Thyroid gland (tissue), 4 donors: Measurements from ENCODE around the gene NR6A1. TPM values are rescaled to one million over a fixed set of nuclear protein-coding genes. Genes with fewer than 3 reads are reported as not detected.

Source experiments
- DNase-seq, 2 donors: peaks; one replicate each; pipeline ENCODE4 v3.0.0-alpha.2; 2019
- H3K27ac ChIP-seq, 3 donors: fragments of 200-600 bp; sonication (generic); 1 replicate in 2 of 3; 2 replicates in 1 of 3; pipeline ENCODE4 v1.5.1; 2016 to 2019; ENCODE audit warnings: mild to moderate bottlenecking in 1 of 3, moderate library complexity in 1 of 3
- H3K27me3 ChIP-seq: fragments of 200-600 bp; sonication (generic); one replicate; pipeline ENCODE4 v1.5.1; 2019
- H3K36me3 ChIP-seq, 2 donors: fragments of 200-600 bp; sonication (generic); one replicate each; pipeline ENCODE4 v1.5.1; 2016 to 2019
- H3K4me1 ChIP-seq, 2 donors: fragments of 200-600 bp; sonication (generic); one replicate each; pipeline ENCODE4 v1.5.1; 2017 to 2019
- H3K4me3 ChIP-seq, 3 donors: fragments of 200-600 bp; sonication (generic); replicated peaks in 1 of 3; 1 replicate in 2 of 3; 2 replicates in 1 of 3; pipeline ENCODE4 v1.5.1; 2016; ENCODE audit warnings: mild to moderate bottlenecking in 1 of 3
- H3K9me3 ChIP-seq: fragments of 200-600 bp; sonication (generic); one replicate; pipeline ENCODE4 v1.5.1; 2017
- POLR2A ChIP-seq, 2 donors: fragments of 450-650 bp; IDR thresholded peaks; one replicate each; pipeline ENCODE4 v1.6.1; 2017; ENCODE audit warnings: antibody characterized with exemption in 2 of 2, mild to moderate bottlenecking in 2 of 2, moderate library complexity in 1 of 2
- WGBS, 2 donors: methylation state at CpG; one replicate each; pipeline ENCODE4 v1.1.5; 2017; 5-methylcytosine and 5-hydroxymethylcytosine counted together
- intact Hi-C: fragments of 100-400 bp; cut with DNase I; formaldehyde crosslinking; loops from one replicate; pipeline ENCODE4 v1.15.1; 2023
- total RNA-seq, 4 donors: library from RNA; depleted of rRNA; stranded (reverse); fragments of >200 nt; gene quantifications; one replicate each; pipeline ENCODE4 v1.2.3, GENCODE V29; 2016
- TF ChIP-seq, protein P1 (sequence below), 6 experiments: fragments of 200-600 bp in 3 of 6; fragments of 450-650 bp in 3 of 6; sonication (generic) in 3 of 6; IDR thresholded peaks; one replicate each; pipeline ENCODE4 v1.5.1; 2016 to 2019; ENCODE audit warnings: antibody characterized with exemption in 6 of 6, mild to moderate bottlenecking in 2 of 6, inconsistent platforms in 1 of 6, moderate library complexity in 1 of 6

Gene NR6A1
- total RNA-seq, 4 donors from 2014 or later, result 15.3 to 25.0 (median 19.3) TPM

DNA sequence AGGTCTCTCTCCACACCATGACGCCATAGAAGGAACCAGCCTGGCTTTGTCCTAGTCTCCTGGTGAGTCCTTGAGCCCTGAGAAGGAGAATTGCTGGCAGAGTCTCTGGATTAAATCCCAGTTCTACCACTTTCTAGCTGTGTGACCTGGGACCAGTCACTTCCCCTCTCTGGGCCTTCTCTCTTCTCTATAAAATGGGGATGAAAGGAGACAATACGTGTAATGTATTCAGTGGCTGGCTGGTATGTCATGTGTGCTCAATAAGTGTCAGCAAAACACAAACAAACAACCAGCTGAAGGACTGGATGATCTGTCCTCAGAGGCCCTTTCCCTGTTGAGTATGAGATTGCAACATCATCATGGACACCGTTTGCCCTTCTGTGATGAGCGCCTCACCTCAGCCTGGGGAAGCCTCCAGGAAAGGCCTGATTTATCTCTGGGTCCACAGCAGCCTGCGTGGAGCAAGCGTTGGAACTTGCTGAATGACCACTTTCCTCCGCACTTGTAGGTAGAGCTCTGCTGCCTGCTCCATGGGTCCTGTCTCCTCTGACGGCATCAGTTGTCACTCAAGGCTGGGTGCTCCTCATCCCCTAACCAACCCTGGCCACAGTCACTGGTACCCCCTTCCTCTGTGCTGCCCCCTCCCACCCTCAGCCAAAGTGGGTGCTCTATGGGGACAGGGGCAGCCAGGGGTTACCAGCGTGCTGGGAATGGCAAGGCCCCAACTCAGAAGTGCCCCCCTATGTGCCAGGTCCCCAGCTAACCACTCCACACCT lies 260.3 kb downstream of the NR6A1 start:
- no peak overlapping the region for H3K27ac ChIP-seq
- no peaks in the 10 kb centered on the region for H3K4me1 ChIP-seq
- no peak overlapping the region for H3K4me3 ChIP-seq
- 75 to 78% methylated on average over 8 to 9 of the region's 9 CpGs for WGBS, 2 donors
- no peak for TF ChIP-seq POLR2A (IDR thresholded peaks at IDR 0.05)
- TF ChIP-seq, protein P1, sequence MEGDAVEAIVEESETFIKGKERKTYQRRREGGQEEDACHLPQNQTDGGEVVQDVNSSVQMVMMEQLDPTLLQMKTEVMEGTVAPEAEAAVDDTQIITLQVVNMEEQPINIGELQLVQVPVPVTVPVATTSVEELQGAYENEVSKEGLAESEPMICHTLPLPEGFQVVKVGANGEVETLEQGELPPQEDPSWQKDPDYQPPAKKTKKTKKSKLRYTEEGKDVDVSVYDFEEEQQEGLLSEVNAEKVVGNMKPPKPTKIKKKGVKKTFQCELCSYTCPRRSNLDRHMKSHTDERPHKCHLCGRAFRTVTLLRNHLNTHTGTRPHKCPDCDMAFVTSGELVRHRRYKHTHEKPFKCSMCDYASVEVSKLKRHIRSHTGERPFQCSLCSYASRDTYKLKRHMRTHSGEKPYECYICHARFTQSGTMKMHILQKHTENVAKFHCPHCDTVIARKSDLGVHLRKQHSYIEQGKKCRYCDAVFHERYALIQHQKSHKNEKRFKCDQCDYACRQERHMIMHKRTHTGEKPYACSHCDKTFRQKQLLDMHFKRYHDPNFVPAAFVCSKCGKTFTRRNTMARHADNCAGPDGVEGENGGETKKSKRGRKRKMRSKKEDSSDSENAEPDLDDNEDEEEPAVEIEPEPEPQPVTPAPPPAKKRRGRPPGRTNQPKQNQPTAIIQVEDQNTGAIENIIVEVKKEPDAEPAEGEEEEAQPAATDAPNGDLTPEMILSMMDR (IDR thresholded peaks at IDR 0.05), result no peak
- intact Hi-C loops, result no loop called here
- H3K27me3 ChIP-seq, result no peaks in the 10 kb centered on the region
- DNase-seq, result no peak
- no peaks in the 10 kb centered on the region for H3K9me3 ChIP-seq
- no peaks in the 10 kb centered on the region for H3K36me3 ChIP-seq

DNA sequence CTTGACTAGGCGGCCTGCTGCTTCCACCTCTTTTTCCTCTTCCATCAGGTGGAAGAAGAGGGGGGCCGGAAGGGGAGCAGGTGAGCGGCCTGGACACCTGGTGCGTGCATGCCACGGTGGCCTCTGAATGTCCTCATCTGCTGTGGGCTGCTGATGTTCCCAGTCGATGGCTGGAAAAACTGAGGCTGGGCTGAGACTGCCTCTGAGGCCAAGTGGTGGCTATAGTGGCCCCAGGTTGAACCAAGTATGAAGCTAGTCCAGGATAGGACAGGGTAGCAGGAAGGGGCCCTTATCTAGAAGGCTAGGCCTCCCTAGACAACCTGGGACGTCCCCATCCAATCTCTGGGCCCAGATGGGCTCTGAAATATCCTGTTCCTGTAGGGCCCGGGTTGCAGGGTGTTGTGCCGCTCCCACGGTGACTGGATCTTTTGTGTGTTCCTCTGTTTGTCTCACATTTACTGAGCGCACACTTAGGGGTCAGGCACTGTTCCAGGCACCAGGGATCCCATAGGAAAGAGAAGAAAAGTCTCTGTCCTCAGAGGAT lies 263.2 kb downstream of the NR6A1 start:
- peaks cover 20% of the 10 kb centered on the region for H3K27me3 ChIP-seq
- WGBS, 2 donors, result 91 to 93% methylated on average over 6 to 10 of the region's 11 CpGs

DNA sequence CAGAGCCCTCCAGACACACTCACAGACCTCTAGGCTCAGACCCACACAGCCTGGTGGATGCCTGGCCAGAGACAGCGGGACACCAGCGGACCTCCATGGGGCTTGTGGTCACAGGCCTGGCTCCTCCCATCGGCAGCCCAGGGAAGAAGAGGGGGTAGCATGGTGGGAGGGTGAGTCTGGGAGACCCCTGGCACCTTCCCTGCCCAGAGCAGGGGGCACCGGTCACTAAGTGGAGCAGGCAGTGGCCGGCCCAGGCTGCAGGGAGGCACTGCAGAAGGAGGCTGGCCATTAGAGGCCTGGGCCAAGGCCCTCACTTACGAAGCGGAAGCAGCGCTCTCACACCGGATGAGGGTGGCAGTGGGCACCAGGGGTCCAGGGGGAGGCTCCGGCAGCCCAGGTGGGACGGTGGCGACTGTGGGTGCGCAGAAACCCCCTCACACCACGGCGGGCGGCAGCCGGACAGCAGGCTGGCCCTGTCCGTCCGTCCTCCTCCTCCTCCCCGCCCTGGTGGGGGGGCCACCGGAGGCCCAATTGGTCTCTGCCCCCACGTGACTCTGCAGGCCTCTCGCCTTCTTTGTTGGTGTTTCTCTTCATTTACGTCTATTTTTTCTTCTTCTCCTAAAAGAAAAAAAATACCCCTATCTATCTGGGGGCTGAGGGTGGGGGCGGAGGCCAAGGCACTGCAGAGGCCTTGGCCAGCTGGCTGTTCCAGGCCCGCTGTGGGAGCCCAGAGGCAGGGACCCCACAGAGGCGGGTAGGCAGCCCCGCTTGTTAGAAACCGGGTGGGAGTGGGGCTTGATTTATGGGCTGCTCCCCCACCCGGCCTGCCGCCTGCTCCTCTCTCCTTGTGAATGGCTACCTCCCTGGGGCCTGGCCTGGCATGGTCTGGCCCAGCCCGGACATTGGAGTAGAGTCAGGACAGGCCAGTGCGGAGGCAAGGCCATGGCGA lies 263.9 kb downstream of the NR6A1 start, which contains the start of gene NR5A1:
TSS of gene NR5A1 (minus strand) at position 469 of the 949 bp plus-strand sequence. CDS start 4,004 bp downstream, outside the sequence.
- intact Hi-C loops, result no loop called here
- peaks cover 26% of the 10 kb centered on the region for H3K27me3 ChIP-seq

More for the DNA sequence above, 263.2 kb downstream of the NR6A1 start:
- Histone ChIP-seq H3K4me3 (no peak overlapping the region), H3K36me3 (no peaks in the 10 kb centered on the region), H3K4me1 (peaks cover 5 to 18% of the 10 kb centered on the region in 2 donors), H3K9me3 (no peaks in the 10 kb centered on the region), H3K27ac (no peak overlapping the region)
- TF ChIP-seq, protein P1 (IDR thresholded peaks at IDR 0.05), result no peak
- no peak for TF ChIP-seq POLR2A (IDR thresholded peaks at IDR 0.05)
- DNase-seq, result no peak
- intact Hi-C loops, result no loop called here

DNA sequence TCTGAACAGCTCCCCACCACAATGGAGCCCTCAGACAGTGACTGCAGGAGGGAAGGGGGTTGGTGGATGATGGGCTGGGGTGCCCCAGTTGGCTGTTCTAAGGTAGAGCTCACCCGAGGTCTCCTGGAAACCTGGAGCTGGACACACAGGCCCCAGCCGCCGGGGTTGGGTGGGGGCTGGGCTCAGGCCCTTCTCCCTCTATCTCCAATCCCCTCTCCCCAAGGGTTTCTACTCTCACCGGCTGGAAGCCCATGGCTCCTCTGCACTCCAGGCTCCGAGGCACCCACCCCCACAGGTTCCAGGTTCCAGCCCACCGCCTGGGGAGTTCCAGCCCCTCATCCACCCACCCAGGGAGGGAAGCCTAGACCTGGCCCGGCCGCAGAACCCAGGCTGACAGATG lies 264.7 kb downstream of the NR6A1 start:
- H3K4me1 ChIP-seq, result peaks cover 5 to 21% of the 10 kb centered on the region in 2 donors
- WGBS, 2 donors, result 81 to 88% methylated on average over 3 to 7 of the region's 8 CpGs
- no peaks in the 10 kb centered on the region for H3K36me3 ChIP-seq
- no peak overlapping the region for H3K4me3 ChIP-seq
- H3K27ac ChIP-seq, result no peak overlapping the region
- no peak for TF ChIP-seq POLR2A (IDR thresholded peaks at IDR 0.05)
- TF ChIP-seq, protein P1 (IDR thresholded peaks at IDR 0.05), result no peak
- H3K9me3 ChIP-seq, result no peaks in the 10 kb centered on the region
- intact Hi-C loops, result no loop called here
- peaks cover 32% of the 10 kb centered on the region for H3K27me3 ChIP-seq
- DNase-seq, result no peak

More for the DNA sequence above, 263.9 kb downstream of the NR6A1 start, which contains the start of gene NR5A1:
- no peak for DNase-seq
- Histone ChIP-seq H3K27ac (no peak within 1 kb of the TSS), H3K9me3 (no peaks in the 10 kb centered on the region), H3K36me3 (no peaks in the 10 kb centered on the region), H3K4me1 (peaks cover 5 to 21% of the 10 kb centered on the region in 2 donors), H3K4me3 (no peak within 1 kb of the TSS)
- 93 to 96% methylated on average over 26 to 27 of the region's 34 CpGs for WGBS, 2 donors
- TF ChIP-seq, protein P1 (IDR thresholded peaks at IDR 0.05), result no peak
- TF ChIP-seq POLR2A (IDR thresholded peaks at IDR 0.05), result no peak
